Measurements from ENCODE around the gene CCDC80.
"Not testable (repeated sequence)": the region's sequence is repeated elsewhere in the genome, so short reads cannot be mapped to it uniquely, and the experiment has no call there.

The CCDC80 gene

GRCh38 chr3:112582244-112582874 lies 58.6 kb downstream of the CCDC80 start:
- peak; percentile 25 for DNase-seq

GRCh38 chr3:112579697-112580096 lies 61.2 kb downstream of the CCDC80 start:
- DNase-seq = no peak

GRCh38 chr3:112579232-112579631 lies 61.7 kb downstream of the CCDC80 start:
- DNase-seq = no peak

GRCh38 chr3:112572701-112573100 lies 68.2 kb downstream of the CCDC80 start:
- no peak for DNase-seq

- no peak for DNase-seq
Measured at GRCh38 chr3:112569265-112569664, 71.7 kb downstream of the CCDC80 start.

- no peak for DNase-seq
Measured at GRCh38 chr3:112568642-112569041, 72.3 kb downstream of the CCDC80 start.

GRCh38 chr3:112564940-112565305 lies 76.0 kb downstream of the CCDC80 start:
- no peak for DNase-seq

GRCh38 chr3:112564247-112564939 lies 76.5 kb downstream of the CCDC80 start:
- not testable (repeated sequence) for DNase-seq

- DNase-seq = peak; percentile 97
Measured at GRCh38 chr3:112561734-112562529, 79.0 kb downstream of the CCDC80 start, which contains the start of the genes ATG3 and SLC35A5. TSS of gene ATG3 (minus strand) at chr3:112561962. CDS start at chr3:112561528, 434 bp downstream. TSS of gene SLC35A5 (plus strand) at chr3:112562045. CDS start at chr3:112563404, 1,359 bp downstream.

GRCh38 chr3:112561484-112561733 lies 79.5 kb downstream of the CCDC80 start:
- DNase-seq = no peak

- DNase-seq = peak; percentile 15
Measured at GRCh38 chr3:112560721-112561483, 80.0 kb downstream of the CCDC80 start.

GRCh38 chr3:112560307-112560706 lies 80.6 kb downstream of the CCDC80 start:
- DNase-seq = no peak

- DNase-seq = no peak
Measured at GRCh38 chr3:112557976-112558375, 83.0 kb downstream of the CCDC80 start.

GRCh38 chr3:112555535-112556170 lies 85.3 kb downstream of the CCDC80 start:
- DNase-seq = peak; percentile 39

GRCh38 chr3:112550859-112551258 lies 90.1 kb downstream of the CCDC80 start:
- no peak for DNase-seq
